Ascending aorta (tissue), 2 donors: Measurements from ENCODE around the gene FAM110D. TPM values are rescaled to one million over a fixed set of nuclear protein-coding genes. Genes with fewer than 3 reads are reported as not detected.

ENCODE experiments used
- DNase-seq, 2 donors: peaks; one replicate each; pipeline ENCODE4 v3.0.0-alpha.2; 2019; ENCODE audit warnings: low spot score in 2 of 2
- H3K27ac ChIP-seq, 2 donors: fragments of 200-600 bp; sonication (generic); one replicate each; pipeline ENCODE4 v1.5.1; 2016 to 2017; ENCODE audit warnings: mild to moderate bottlenecking in 1 of 2
- H3K27me3 ChIP-seq: fragments of 200-600 bp; sonication (generic); one replicate; pipeline ENCODE4 v1.5.1; 2017
- H3K36me3 ChIP-seq, 2 donors: fragments of 200-600 bp; sonication (generic); one replicate each; pipeline ENCODE4 v1.5.1; 2016
- H3K4me1 ChIP-seq, 2 donors: fragments of 200-600 bp; sonication (generic); one replicate each; pipeline ENCODE4 v1.5.1; 2016 to 2017; ENCODE audit warnings: mild to moderate bottlenecking in 1 of 2
- H3K4me3 ChIP-seq, 2 donors: fragments of 200-600 bp; sonication (generic); one replicate each; pipeline ENCODE4 v1.5.1; 2016 to 2017; ENCODE audit warnings: mild to moderate bottlenecking in 1 of 2
- H3K9me3 ChIP-seq, 2 donors: fragments of 200-600 bp; sonication (generic); one replicate each; pipeline ENCODE4 v1.5.1; 2016
- CTCF ChIP-seq, 3 experiments: fragments of 200-600 bp in 2 of 3; fragments of 450-650 bp in 1 of 3; sonication (generic) in 2 of 3; IDR thresholded peaks; one replicate each; pipeline ENCODE4 v1.5.1; 2016 to 2019; ENCODE audit warnings: antibody characterized with exemption in 3 of 3, mild to moderate bottlenecking in 1 of 3, moderate library complexity in 1 of 3
- intact Hi-C: fragments of 100-400 bp; cut with DNase I; formaldehyde crosslinking; loops from one replicate; pipeline ENCODE4 v1.15.1; 2023
- total RNA-seq: library from RNA; depleted of rRNA; stranded (reverse); fragments of >200 nt; gene quantifications from one replicate; pipeline ENCODE4 v1.1.0, GENCODE V29; 2016

FAM110D gene
- total RNA-seq, 1 donor from 2014 or later, result 60.0 TPM

- TF ChIP-seq CTCF (IDR thresholded peaks at IDR 0.05), result no peak
- DNase-seq, result no peak
- H3K4me3 ChIP-seq, result peak overlapping the region; percentile 63 to 64
- H3K27me3 ChIP-seq, result no peaks in the 10 kb centered on the region
- intact Hi-C loops, result loop anchor here (1.0 to 10.0 kb wide), 5 partner anchors 52 to 1521 kb away; partner anchors contain the start of genes DHDDS, PDIK1L and SRRM1
- H3K4me1 ChIP-seq, result peaks cover 6 to 8% of the 10 kb centered on the region in 2 donors
- H3K9me3 ChIP-seq, result no peaks in the 10 kb centered on the region
- H3K36me3 ChIP-seq, result no peaks in the 10 kb centered on the region
- no peak overlapping the region for H3K27ac ChIP-seq
Measured at GRCh38 chr1:26163684-26164035, 4.8 kb downstream of the FAM110D start.

GRCh38 chr1:26164036-26164860 is 5.4 kb downstream of the FAM110D start:
- Histone ChIP-seq H3K27me3 (no peaks in the 10 kb centered on the region), H3K36me3 (no peaks in the 10 kb centered on the region), H3K4me3 (peak overlapping the region; percentile 63 to 64), H3K27ac (no peak overlapping the region), H3K9me3 (no peaks in the 10 kb centered on the region), H3K4me1 (peaks cover 6 to 8% of the 10 kb centered on the region in 2 donors)
- DNase-seq, result no peak
- TF ChIP-seq CTCF (IDR thresholded peaks at IDR 0.05), result peak in 2 of 3 experiments; percentile 13 to 59
- intact Hi-C loops, result loop anchor here (1.0 to 10.0 kb wide), 5 partner anchors 53 to 1522 kb away; partner anchors contain the start of genes DHDDS, PDIK1L and SRRM1

GRCh38 chr1:26164861-26165842 is 6.3 kb downstream of the FAM110D start:
- no peak overlapping the region for H3K27ac ChIP-seq
- H3K36me3 ChIP-seq, result no peaks in the 10 kb centered on the region
- H3K27me3 ChIP-seq, result no peaks in the 10 kb centered on the region
- H3K9me3 ChIP-seq, result no peaks in the 10 kb centered on the region
- intact Hi-C loops, result loop anchor here (1.0 to 10.0 kb wide), 6 partner anchors 54 to 1523 kb away; partner anchors contain the start of genes DHDDS, PDIK1L, SRRM1 and STMN1
- peak overlapping the region in 1 of 2 donors; percentile 63 for H3K4me3 ChIP-seq
- TF ChIP-seq CTCF (IDR thresholded peaks at IDR 0.05), result no peak
- peaks cover 6 to 8% of the 10 kb centered on the region in 2 donors for H3K4me1 ChIP-seq
- DNase-seq, result no peak

GRCh38 chr1:26166719-26167281 is 7.9 kb downstream of the FAM110D start:
- intact Hi-C loops, result loop anchor here (5.0 to 10.0 kb wide), 2 partner anchors 259 to 268 kb away; partner anchors contain the start of genes DHDDS and STMN1
- TF ChIP-seq CTCF (IDR thresholded peaks at IDR 0.05), result no peak
- Histone ChIP-seq H3K27ac (no peak overlapping the region), H3K4me1 (peaks cover 0 to 9% of the 10 kb centered on the region in 2 donors), H3K36me3 (no peaks in the 10 kb centered on the region), H3K4me3 (no peak overlapping the region), H3K9me3 (no peaks in the 10 kb centered on the region), H3K27me3 (no peaks in the 10 kb centered on the region)
- no peak for DNase-seq
